T-helper 17 cell (primary cell): ENCODE data around the gene SLC16A7. TPM values are rescaled to one million over a fixed set of nuclear protein-coding genes. Genes with fewer than 3 reads are reported as not detected.

ENCODE experiments used
- ATAC-seq: fragments of 150-1000 bp; cut with Tn5 transposase; 2 replicates; pipeline ENCODE4 v1.10.0; 2021; ENCODE audit warnings: mild to moderate bottlenecking, moderate library complexity
- DNase-seq, 3 donors: peaks; one replicate each; pipeline versions ENCODE4 v3.0.0 to v3.0.0-alpha.2; 2020 to 2021
- H3K9me3 ChIP-seq: one replicate; pipeline ENCODE4 v1.7.0; 2013; ENCODE audit warnings: low read length, mild to moderate bottlenecking; ENCODE audit not compliant: control insufficient read depth, poor library complexity, severe bottlenecking
- H3K27ac Mint-ChIP-seq: one replicate; pipeline ENCODE4 v1.8.0; 2022; ENCODE audit warnings: mild to moderate bottlenecking, moderate library complexity, mixed read lengths
- H3K27me3 Mint-ChIP-seq: one replicate; pipeline ENCODE4 v1.8.0; 2022; ENCODE audit warnings: mixed read lengths
- H3K36me3 Mint-ChIP-seq: one replicate; pipeline ENCODE4 v1.8.0; 2022; ENCODE audit warnings: low read depth, mixed read lengths
- H3K4me1 Mint-ChIP-seq: one replicate; pipeline ENCODE4 v1.8.0; 2022; ENCODE audit warnings: mild to moderate bottlenecking, mixed read lengths
- H3K4me3 Mint-ChIP-seq: one replicate; pipeline ENCODE4 v1.8.0; 2022; ENCODE audit warnings: mild to moderate bottlenecking, moderate library complexity, mixed read lengths
- total RNA-seq, 4 donors: library from RNA in 2 of 4; stranded (reverse) in 2 of 4; gene quantifications; one replicate each; pipeline ENCODE4 v1.2.3 and lab custom pipeline; 2022 to 2026

Gene SLC16A7
- total RNA-seq, 2 donors from 2014 or later = 31.1 to 37.8 TPM

GRCh38 chr12:59708064-59708463, 112.2 kb downstream of the SLC16A7 start:
- Mint-ChIP-seq H3K4me1 (peaks cover 6% of the 10 kb centered on the region), H3K27ac (no peak overlapping the region), H3K27me3 (no peaks in the 10 kb centered on the region), H3K36me3 (peaks cover 2% of the 10 kb centered on the region), H3K4me3 (no peak overlapping the region)
- ATAC-seq = no peak
- no peak for DNase-seq
- H3K9me3 ChIP-seq = no peaks in the 10 kb centered on the region

- H3K36me3 Mint-ChIP-seq = peaks cover 2% of the 10 kb centered on the region
- no peaks in the 10 kb centered on the region for H3K9me3 ChIP-seq
- DNase-seq = no peak
- peaks cover 6% of the 10 kb centered on the region for H3K4me1 Mint-ChIP-seq
- no peak overlapping the region for H3K27ac Mint-ChIP-seq
- H3K4me3 Mint-ChIP-seq = no peak overlapping the region
- H3K27me3 Mint-ChIP-seq = no peaks in the 10 kb centered on the region
- ATAC-seq = no peak
Measured at GRCh38 chr12:59708484-59708883, 112.7 kb downstream of the SLC16A7 start.

GRCh38 chr12:59710004-59710628, 114.3 kb downstream of the SLC16A7 start:
- H3K9me3 ChIP-seq = no peaks in the 10 kb centered on the region
- ATAC-seq (no peak), DNase-seq (no peak)
- H3K27me3 Mint-ChIP-seq = no peaks in the 10 kb centered on the region
- H3K4me1 Mint-ChIP-seq = peaks cover 6% of the 10 kb centered on the region
- no peak overlapping the region for H3K27ac Mint-ChIP-seq
- no peak overlapping the region for H3K4me3 Mint-ChIP-seq
- H3K36me3 Mint-ChIP-seq = peaks cover 6% of the 10 kb centered on the region

- no peak for ATAC-seq
- H3K27ac Mint-ChIP-seq = no peak overlapping the region
- DNase-seq = no peak
- peaks cover 6% of the 10 kb centered on the region for H3K4me1 Mint-ChIP-seq
- H3K9me3 ChIP-seq = no peaks in the 10 kb centered on the region
- H3K36me3 Mint-ChIP-seq = peaks cover 6% of the 10 kb centered on the region
- H3K4me3 Mint-ChIP-seq = no peak overlapping the region
- no peaks in the 10 kb centered on the region for H3K27me3 Mint-ChIP-seq
Measured at GRCh38 chr12:59710964-59711363, 115.1 kb downstream of the SLC16A7 start.

DNA sequence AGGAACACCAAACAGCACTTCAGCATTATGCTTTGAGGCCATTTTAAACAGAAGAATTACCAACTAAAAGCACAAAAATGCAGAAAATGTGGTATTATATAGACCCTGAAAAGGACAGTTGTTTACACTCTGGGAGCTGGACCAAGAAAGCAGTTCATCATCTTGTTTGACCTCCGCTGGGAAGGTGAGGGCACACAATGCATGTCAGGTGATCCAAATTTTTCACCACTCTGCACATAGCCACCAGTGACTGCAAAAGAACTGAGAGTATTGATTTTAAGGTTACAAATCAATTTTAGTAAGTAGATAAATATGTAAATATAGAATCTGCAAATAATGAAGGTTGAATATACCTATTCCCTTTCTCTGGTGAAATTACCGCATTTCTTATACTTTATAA, 119.6 kb downstream of the SLC16A7 start:
- DNase-seq = no peak
- Mint-ChIP-seq H3K4me1 (peaks cover 10% of the 10 kb centered on the region), H3K27me3 (no peaks in the 10 kb centered on the region), H3K4me3 (no peak overlapping the region), H3K27ac (no peak overlapping the region), H3K36me3 (peaks cover 7% of the 10 kb centered on the region)
- ATAC-seq = no peak
- H3K9me3 ChIP-seq = no peaks in the 10 kb centered on the region

DNA sequence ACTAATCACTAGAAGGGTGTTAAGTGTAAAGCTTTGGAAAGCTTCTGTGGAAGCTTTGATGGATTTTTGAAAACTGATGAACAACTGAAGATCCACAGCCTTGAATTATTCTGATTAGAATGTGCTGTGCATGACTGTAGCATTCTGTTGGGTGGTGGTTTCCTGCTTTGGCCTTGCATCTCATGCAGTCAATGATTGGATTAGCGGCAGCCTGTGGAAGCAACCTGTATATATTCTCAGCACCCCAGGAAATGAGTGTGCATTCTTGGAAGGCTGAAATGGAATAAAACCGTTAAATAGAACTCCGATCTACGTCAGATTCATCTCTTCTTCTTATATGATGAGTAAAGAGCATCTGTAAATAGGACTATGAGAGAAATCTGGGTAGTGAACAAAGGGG, 120.2 kb downstream of the SLC16A7 start:
- Mint-ChIP-seq H3K4me3 (no peak overlapping the region), H3K27me3 (no peaks in the 10 kb centered on the region), H3K4me1 (peaks cover 6% of the 10 kb centered on the region), H3K36me3 (peaks cover 7% of the 10 kb centered on the region), H3K27ac (no peak overlapping the region)
- no peak for DNase-seq
- no peak for ATAC-seq
- H3K9me3 ChIP-seq = no peaks in the 10 kb centered on the region

DNA sequence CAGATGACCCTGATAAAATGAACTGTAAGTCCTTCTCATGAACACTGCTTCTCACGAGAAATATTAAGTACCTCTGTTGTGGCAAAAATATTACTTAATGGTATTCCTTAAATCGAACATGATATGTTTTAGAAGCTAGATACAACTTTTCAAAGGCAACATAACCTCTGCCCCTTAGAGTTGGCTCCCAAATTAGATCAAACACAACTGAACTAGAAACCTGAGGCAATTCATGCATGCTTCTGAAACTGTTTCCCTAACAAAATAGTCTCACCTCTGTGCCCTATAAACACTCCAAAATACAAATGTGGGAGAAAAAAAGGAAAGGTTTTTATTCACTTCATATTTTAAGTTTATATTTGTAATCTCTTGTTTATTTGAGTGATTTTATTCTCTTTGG, 121.6 kb downstream of the SLC16A7 start:
- no peaks in the 10 kb centered on the region for H3K9me3 ChIP-seq
- Mint-ChIP-seq H3K4me3 (no peak overlapping the region), H3K4me1 (peaks cover 6% of the 10 kb centered on the region), H3K36me3 (peaks cover 7% of the 10 kb centered on the region), H3K27me3 (no peaks in the 10 kb centered on the region), H3K27ac (no peak overlapping the region)
- ATAC-seq (no peak), DNase-seq (no peak)

- Mint-ChIP-seq H3K4me3 (no peak overlapping the region), H3K4me1 (peaks cover 6% of the 10 kb centered on the region), H3K27ac (no peak overlapping the region), H3K36me3 (peaks cover 3% of the 10 kb centered on the region), H3K27me3 (no peaks in the 10 kb centered on the region)
- DNase-seq (no peak), ATAC-seq (no peak)
- no peaks in the 10 kb centered on the region for H3K9me3 ChIP-seq
Measured at GRCh38 chr12:59719701-59720100, 123.9 kb downstream of the SLC16A7 start.

DNA sequence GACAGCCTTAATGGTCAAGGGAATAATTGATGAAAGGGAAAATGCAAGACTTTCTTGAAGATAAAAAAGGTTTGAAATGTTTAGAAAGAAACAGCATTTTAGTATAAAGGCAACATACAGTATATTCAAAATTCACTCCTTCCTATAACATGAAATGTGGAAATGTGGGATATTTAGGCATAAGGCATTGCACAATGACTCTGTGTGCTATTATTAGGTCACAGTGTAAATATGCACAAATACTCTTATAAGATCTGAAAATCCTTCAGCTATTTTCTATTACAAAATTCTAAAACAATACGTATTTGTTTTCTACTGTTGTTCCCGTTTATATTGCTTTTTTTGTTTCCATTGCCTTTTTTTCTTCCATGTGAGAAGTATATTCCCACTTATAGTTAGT, 127.7 kb downstream of the SLC16A7 start:
- Mint-ChIP-seq H3K4me1 (peaks cover 2% of the 10 kb centered on the region), H3K27me3 (no peaks in the 10 kb centered on the region), H3K27ac (no peak overlapping the region), H3K4me3 (no peak overlapping the region), H3K36me3 (peaks cover 3% of the 10 kb centered on the region)
- no peaks in the 10 kb centered on the region for H3K9me3 ChIP-seq
- DNase-seq = no peak
- ATAC-seq = no peak

GRCh38 chr12:59724011-59724695, 128.3 kb downstream of the SLC16A7 start:
- ATAC-seq (no peak), DNase-seq (no peak)
- Mint-ChIP-seq H3K27me3 (no peaks in the 10 kb centered on the region), H3K36me3 (peaks cover 1% of the 10 kb centered on the region), H3K4me1 (no peaks in the 10 kb centered on the region), H3K27ac (no peak overlapping the region), H3K4me3 (no peak overlapping the region)
- no peaks in the 10 kb centered on the region for H3K9me3 ChIP-seq

GRCh38 chr12:59733200-59733599, 137.4 kb downstream of the SLC16A7 start:
- ATAC-seq (no peak), DNase-seq (no peak)
- peaks cover 13% of the 10 kb centered on the region for H3K4me1 Mint-ChIP-seq
- no peaks in the 10 kb centered on the region for H3K27me3 Mint-ChIP-seq
- H3K4me3 Mint-ChIP-seq = no peak overlapping the region
- H3K9me3 ChIP-seq = no peaks in the 10 kb centered on the region
- no peak overlapping the region for H3K27ac Mint-ChIP-seq
- H3K36me3 Mint-ChIP-seq = peaks cover 5% of the 10 kb centered on the region

DNA sequence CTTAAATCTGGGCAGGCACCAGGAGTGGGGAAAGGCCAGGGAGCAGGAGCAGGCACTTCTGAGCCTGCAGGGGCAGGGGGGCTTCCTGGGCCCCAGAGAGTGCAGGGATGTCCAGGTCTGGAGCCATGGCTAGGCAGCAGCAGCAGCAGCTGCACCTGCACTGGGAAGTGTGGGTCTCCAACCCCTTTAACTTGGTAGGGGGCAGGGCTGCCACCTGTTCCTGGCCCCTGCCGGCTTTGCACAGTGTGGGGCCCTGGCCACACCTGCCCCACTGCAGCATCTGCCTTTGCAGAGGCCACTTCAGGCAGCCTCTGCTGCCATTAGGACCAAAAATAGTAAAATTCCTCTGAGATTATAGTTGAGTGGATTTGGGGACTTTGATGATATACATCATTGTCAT, 138.5 kb downstream of the SLC16A7 start:
- Mint-ChIP-seq H3K4me3 (no peak overlapping the region), H3K27me3 (no peaks in the 10 kb centered on the region), H3K4me1 (peaks cover 13% of the 10 kb centered on the region), H3K27ac (no peak overlapping the region), H3K36me3 (peaks cover 5% of the 10 kb centered on the region)
- no peak for DNase-seq
- H3K9me3 ChIP-seq = no peaks in the 10 kb centered on the region
- no peak for ATAC-seq

GRCh38 chr12:59735231-59735630, 139.4 kb downstream of the SLC16A7 start:
- ATAC-seq (no peak), DNase-seq (no peak)
- H3K27ac Mint-ChIP-seq = no peak overlapping the region
- no peak overlapping the region for H3K4me3 Mint-ChIP-seq
- H3K4me1 Mint-ChIP-seq = peaks cover 13% of the 10 kb centered on the region
- no peaks in the 10 kb centered on the region for H3K27me3 Mint-ChIP-seq
- peaks cover 5% of the 10 kb centered on the region for H3K36me3 Mint-ChIP-seq
- no peaks in the 10 kb centered on the region for H3K9me3 ChIP-seq

DNA sequence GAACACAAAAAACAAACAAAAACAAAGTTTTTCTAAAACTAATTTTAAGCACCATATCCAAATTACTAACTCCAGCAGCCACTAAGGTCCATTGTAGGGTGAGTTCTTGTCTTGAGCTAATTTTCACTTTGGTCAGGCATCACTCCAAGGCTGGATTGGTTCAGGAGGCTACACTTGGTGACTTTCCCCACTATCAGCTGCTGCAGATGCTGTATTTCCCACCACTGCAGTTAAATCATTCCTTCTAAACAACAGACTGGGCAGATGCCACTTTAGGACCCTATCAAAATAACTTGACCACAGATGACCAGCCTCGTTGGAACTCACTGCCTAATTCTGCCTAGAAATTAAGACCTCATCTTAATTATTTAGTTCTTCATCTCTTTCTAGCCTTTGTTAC, 140.5 kb downstream of the SLC16A7 start:
- Mint-ChIP-seq H3K27ac (no peak overlapping the region), H3K27me3 (no peaks in the 10 kb centered on the region), H3K36me3 (peaks cover 5% of the 10 kb centered on the region), H3K4me1 (peaks cover 13% of the 10 kb centered on the region), H3K4me3 (no peak overlapping the region)
- DNase-seq (no peak), ATAC-seq (no peak)
- H3K9me3 ChIP-seq = no peaks in the 10 kb centered on the region
